Peyer's patch (tissue), 4 donors: Measurements from ENCODE around the gene IQSEC2. TPM values are rescaled to one million over a fixed set of nuclear protein-coding genes. Genes with fewer than 3 reads are reported as not detected.

ENCODE experiments used
- DNase-seq, 3 donors: peaks; one replicate each; pipeline ENCODE4 v3.0.0-alpha.2; 2017 to 2019
- H3K27ac ChIP-seq, 4 donors: fragments of 200-600 bp; sonication (generic); one replicate each; pipeline ENCODE4 v1.5.1; 2016 to 2019
- H3K27me3 ChIP-seq, 2 donors: fragments of 200-600 bp; sonication (generic); one replicate each; pipeline ENCODE4 v1.5.1; 2019
- H3K36me3 ChIP-seq, 3 donors: fragments of 200-600 bp; sonication (generic); one replicate each; pipeline ENCODE4 v1.5.1; 2016 to 2019
- H3K4me1 ChIP-seq, 4 donors: fragments of 200-600 bp; sonication (generic); one replicate each; pipeline ENCODE4 v1.5.1; 2016 to 2019
- H3K4me3 ChIP-seq, 4 donors: fragments of 200-600 bp; sonication (generic); 1 replicate in 3 of 4; 2 replicates in 1 of 4; pipeline ENCODE4 v1.5.1; 2016 to 2019; ENCODE audit warnings: mild to moderate bottlenecking in 1 of 4
- H3K9me3 ChIP-seq, 4 donors: fragments of 200-600 bp; sonication (generic); one replicate each; pipeline ENCODE4 v1.5.1; 2016 to 2019; ENCODE audit warnings: mild to moderate bottlenecking in 1 of 4
- CTCF ChIP-seq, 6 experiments: fragments of 450-650 bp in 4 of 6; fragments of 200-600 bp in 2 of 6; sonication (generic) in 1 of 6; IDR thresholded peaks; one replicate each; pipeline ENCODE4 v1.5.1; 2017 to 2019; ENCODE audit warnings: antibody characterized with exemption in 6 of 6, mild to moderate bottlenecking in 3 of 6, moderate library complexity in 1 of 6
- POLR2A ChIP-seq, 2 donors: fragments of 450-650 bp; IDR thresholded peaks; one replicate each; pipeline ENCODE4 v1.5.1; 2017; ENCODE audit warnings: antibody characterized with exemption in 2 of 2, mild to moderate bottlenecking in 2 of 2, moderate library complexity in 2 of 2
- total RNA-seq, 4 donors: library from RNA; depleted of rRNA; stranded (reverse); fragments of >200 nt; gene quantifications; one replicate each; pipeline ENCODE4 v1.1.0, GENCODE V29; 2016

Gene IQSEC2
- total RNA-seq, 4 donors from 2014 or later, result 20.6 to 77.9 (median 48.3) TPM

GRCh38 chrX:53236025-53236679 lies 45.2 kb downstream of the IQSEC2 start:
- Histone ChIP-seq H3K4me3 (no peak overlapping the region), H3K4me1 (no peaks in the 10 kb centered on the region), H3K36me3 (peaks cover 0 to under 1% (median 0%) of the 10 kb centered on the region in 3 donors), H3K9me3 (no peaks in the 10 kb centered on the region), H3K27me3 (no peaks in the 10 kb centered on the region), H3K27ac (no peak overlapping the region)
- no peak for DNase-seq
- TF ChIP-seq POLR2A (IDR thresholded peaks at IDR 0.05), result no peak

- Histone ChIP-seq H3K27ac (no peak overlapping the region), H3K4me1 (no peaks in the 10 kb centered on the region), H3K9me3 (no peaks in the 10 kb centered on the region), H3K36me3 (no peaks in the 10 kb centered on the region), H3K4me3 (no peak overlapping the region), H3K27me3 (no peaks in the 10 kb centered on the region)
- no peak for TF ChIP-seq POLR2A (IDR thresholded peaks at IDR 0.05)
- TF ChIP-seq CTCF (IDR thresholded peaks at IDR 0.05), result no peak
- no peak for DNase-seq
These were observed 45.8 kb downstream of the IQSEC2 start for GRCh38 chrX:53235566-53235965.

- no peak overlapping the region for H3K27ac ChIP-seq
- H3K27me3 ChIP-seq, result no peaks in the 10 kb centered on the region
- no peak for DNase-seq
- no peak overlapping the region for H3K4me3 ChIP-seq
- no peak for TF ChIP-seq CTCF (IDR thresholded peaks at IDR 0.05)
- no peak for TF ChIP-seq POLR2A (IDR thresholded peaks at IDR 0.05)
- no peaks in the 10 kb centered on the region for H3K9me3 ChIP-seq
- H3K36me3 ChIP-seq, result no peaks in the 10 kb centered on the region
- H3K4me1 ChIP-seq, result no peaks in the 10 kb centered on the region
These were observed 46.9 kb downstream of the IQSEC2 start for GRCh38 chrX:53234484-53234883.

GRCh38 chrX:53233536-53233935 lies 47.8 kb downstream of the IQSEC2 start:
- Histone ChIP-seq H3K4me3 (no peak overlapping the region), H3K27me3 (no peaks in the 10 kb centered on the region), H3K9me3 (no peaks in the 10 kb centered on the region), H3K4me1 (no peaks in the 10 kb centered on the region), H3K36me3 (no peaks in the 10 kb centered on the region), H3K27ac (no peak overlapping the region)
- TF ChIP-seq POLR2A (IDR thresholded peaks at IDR 0.05) (no peak), CTCF (IDR thresholded peaks at IDR 0.05) (no peak)
- no peak for DNase-seq

- TF ChIP-seq POLR2A (IDR thresholded peaks at IDR 0.05) (no peak), CTCF (IDR thresholded peaks at IDR 0.05) (no peak)
These were observed 51.3 kb downstream of the IQSEC2 start for GRCh38 chrX:53230116-53230515.

GRCh38 chrX:53227224-53227765 lies 54.1 kb downstream of the IQSEC2 start:
- H3K4me3 ChIP-seq, result no peak overlapping the region
- no peaks in the 10 kb centered on the region for H3K27me3 ChIP-seq
- no peak for DNase-seq
- H3K27ac ChIP-seq, result no peak overlapping the region
- TF ChIP-seq POLR2A (IDR thresholded peaks at IDR 0.05) (no peak), CTCF (IDR thresholded peaks at IDR 0.05) (no peak)
- no peaks in the 10 kb centered on the region for H3K9me3 ChIP-seq
- peaks cover 0 to 13% (median 10%) of the 10 kb centered on the region in 4 donors for H3K4me1 ChIP-seq
- H3K36me3 ChIP-seq, result no peaks in the 10 kb centered on the region

More at GRCh38 chrX:53230116-53230515, 51.3 kb downstream of the IQSEC2 start:
- Histone ChIP-seq H3K4me1 (no peaks in the 10 kb centered on the region), H3K27ac (no peak overlapping the region), H3K36me3 (no peaks in the 10 kb centered on the region), H3K27me3 (no peaks in the 10 kb centered on the region), H3K4me3 (no peak overlapping the region), H3K9me3 (no peaks in the 10 kb centered on the region)
- no peak for DNase-seq
